HEK293 (cell line): ENCODE measurements around the gene C17orf50.

Experiments used
- BCL11B ChIP-seq: fragments of 450-650 bp; formaldehyde crosslinking; IDR thresholded peaks from 2 replicates; pipeline ENCODE4 v1.5.1; 2016; ENCODE audit warnings: low read depth, missing biosample characterization, missing genetic modification characterization
- ELK4 ChIP-seq: IDR thresholded peaks from 2 replicates; pipeline ENCODE4 v1.6.1; 2011; ENCODE audit warnings: mild to moderate bottlenecking, low read depth, low read length, borderline replicate concordance
- FEZF1 ChIP-seq: fragments of 450-650 bp; formaldehyde crosslinking; IDR thresholded peaks from 2 replicates; pipeline ENCODE4 v1.5.1; 2016; ENCODE audit warnings: missing biosample characterization, missing genetic modification characterization
- KLF7 ChIP-seq: fragments of 450-650 bp; formaldehyde crosslinking; IDR thresholded peaks from 2 replicates; pipeline ENCODE4 v1.5.1; 2016; ENCODE audit warnings: missing biosample characterization, missing genetic modification characterization, borderline replicate concordance
- PATZ1 ChIP-seq: fragments of 450-650 bp; formaldehyde crosslinking; IDR thresholded peaks from 2 replicates; pipeline ENCODE4 v1.5.1; 2016; ENCODE audit warnings: missing biosample characterization, missing genetic modification characterization
- PRDM4 ChIP-seq: fragments of 450-650 bp; formaldehyde crosslinking; IDR thresholded peaks from 2 replicates; pipeline ENCODE4 v1.5.1; 2017; ENCODE audit warnings: missing biosample characterization, missing genetic modification characterization
- SETDB1 ChIP-seq: IDR thresholded peaks from one replicate; pipeline ENCODE4 v1.6.1; 2017; ENCODE audit warnings: mild to moderate bottlenecking, low read length, moderate library complexity, mixed read lengths; ENCODE audit not compliant: insufficient read length
- SP7 ChIP-seq: fragments of 450-650 bp; formaldehyde crosslinking; IDR thresholded peaks from 2 replicates; pipeline ENCODE4 v1.5.1; 2016; ENCODE audit warnings: missing biosample characterization, missing genetic modification characterization
- YY2 ChIP-seq: fragments of 450-650 bp; formaldehyde crosslinking; IDR thresholded peaks from 2 replicates; pipeline ENCODE4 v1.5.1; 2016; ENCODE audit warnings: missing biosample characterization, missing genetic modification characterization
- ZBTB17 ChIP-seq: fragments of 450-650 bp; formaldehyde crosslinking; IDR thresholded peaks from 2 replicates; pipeline ENCODE4 v1.5.1; 2016; ENCODE audit warnings: missing biosample characterization, missing genetic modification characterization
- ZNF155 ChIP-seq: fragments of 450-650 bp; formaldehyde crosslinking; IDR thresholded peaks from 2 replicates; pipeline ENCODE4 v1.5.1; 2016; ENCODE audit warnings: missing biosample characterization, missing genetic modification characterization
- ZNF514 ChIP-seq: fragments of 450-650 bp; formaldehyde crosslinking; IDR thresholded peaks from 2 replicates; pipeline ENCODE4 v1.5.1; 2016; ENCODE audit warnings: missing biosample characterization, missing genetic modification characterization
- ZNF529 ChIP-seq: fragments of 450-650 bp; formaldehyde crosslinking; IDR thresholded peaks from 2 replicates; pipeline ENCODE4 v1.5.1; 2017; ENCODE audit warnings: missing genetic modification characterization, missing biosample characterization; ENCODE audit not compliant: insufficient replicate concordance
- ZNF768 ChIP-seq: fragments of 450-650 bp; formaldehyde crosslinking; IDR thresholded peaks from 2 replicates; pipeline ENCODE4 v1.5.1; 2018; ENCODE audit warnings: missing biosample characterization, mild to moderate bottlenecking, missing genetic modification characterization
- TF ChIP-seq, protein P1 (sequence below): fragments of 450-650 bp; formaldehyde crosslinking; IDR thresholded peaks from 2 replicates; pipeline ENCODE4 v1.5.1; 2016; ENCODE audit warnings: missing biosample characterization, missing genetic modification characterization
- TF ChIP-seq, protein P2 (sequence below): fragments of 450-650 bp; formaldehyde crosslinking; IDR thresholded peaks from 2 replicates; pipeline ENCODE4 v1.5.1; 2016; ENCODE audit warnings: missing biosample characterization, missing genetic modification characterization
- TF ChIP-seq, protein P3 (sequence below): fragments of 450-650 bp; formaldehyde crosslinking; IDR thresholded peaks from 2 replicates; pipeline ENCODE4 v1.5.1; 2016; ENCODE audit warnings: missing biosample characterization, missing genetic modification characterization

The C17orf50 gene

GRCh38 chr17:35729405-35729833 is 31.3 kb upstream of the C17orf50 start (continued):
- TF ChIP-seq ZBTB17 (tag by site-specific recombination) (peak; percentile 40; the same call in 1 of the 2 replicates), KLF7 (no peak), ZNF768 (no peak), ZNF155 (tag by site-specific recombination) (no peak), FEZF1 (peak; percentile 99), PRDM4 (tag by site-specific recombination) (peak; percentile 36; the same call in 1 of the 2 replicates), ELK4 (no peak), PATZ1 (tag by site-specific recombination) (peak; percentile 19; the same call in 1 of the 2 replicates), SETDB1 (no peak), ZNF514 (tag by site-specific recombination) (no peak), BCL11B (tag by site-specific recombination) (0 out of 2 replicates have a peak, but pooled peaks have one; percentile 49), SP7 (tag by site-specific recombination) (peak; percentile 71), YY2 (tag by site-specific recombination) (no peak), ZNF529 (tag by site-specific recombination) (no peak)
- TF ChIP-seq, protein P1, sequence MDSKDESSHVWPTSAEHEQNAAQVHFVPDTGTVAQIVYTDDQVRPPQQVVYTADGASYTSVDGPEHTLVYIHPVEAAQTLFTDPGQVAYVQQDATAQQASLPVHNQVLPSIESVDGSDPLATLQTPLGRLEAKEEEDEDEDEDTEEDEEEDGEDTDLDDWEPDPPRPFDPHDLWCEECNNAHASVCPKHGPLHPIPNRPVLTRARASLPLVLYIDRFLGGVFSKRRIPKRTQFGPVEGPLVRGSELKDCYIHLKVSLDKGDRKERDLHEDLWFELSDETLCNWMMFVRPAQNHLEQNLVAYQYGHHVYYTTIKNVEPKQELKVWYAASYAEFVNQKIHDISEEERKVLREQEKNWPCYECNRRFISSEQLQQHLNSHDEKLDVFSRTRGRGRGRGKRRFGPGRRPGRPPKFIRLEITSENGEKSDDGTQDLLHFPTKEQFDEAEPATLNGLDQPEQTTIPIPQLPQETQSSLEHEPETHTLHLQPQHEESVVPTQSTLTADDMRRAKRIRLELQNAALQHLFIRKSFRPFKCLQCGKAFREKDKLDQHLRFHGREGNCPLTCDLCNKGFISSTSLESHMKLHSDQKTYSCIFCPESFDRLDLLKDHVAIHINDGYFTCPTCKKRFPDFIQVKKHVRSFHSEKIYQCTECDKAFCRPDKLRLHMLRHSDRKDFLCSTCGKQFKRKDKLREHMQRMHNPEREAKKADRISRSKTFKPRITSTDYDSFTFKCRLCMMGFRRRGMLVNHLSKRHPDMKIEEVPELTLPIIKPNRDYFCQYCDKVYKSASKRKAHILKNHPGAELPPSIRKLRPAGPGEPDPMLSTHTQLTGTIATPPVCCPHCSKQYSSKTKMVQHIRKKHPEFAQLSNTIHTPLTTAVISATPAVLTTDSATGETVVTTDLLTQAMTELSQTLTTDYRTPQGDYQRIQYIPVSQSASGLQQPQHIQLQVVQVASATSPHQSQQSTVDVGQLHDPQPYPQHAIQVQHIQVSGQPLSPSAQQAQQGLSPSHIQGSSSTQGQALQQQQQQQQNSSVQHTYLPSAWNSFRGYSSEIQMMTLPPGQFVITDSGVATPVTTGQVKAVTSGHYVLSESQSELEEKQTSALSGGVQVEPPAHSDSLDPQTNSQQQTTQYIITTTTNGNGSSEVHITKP (tag by site-specific recombination): peak; percentile 8; the same call in 1 of the 2 replicates
- TF ChIP-seq, protein P2, sequence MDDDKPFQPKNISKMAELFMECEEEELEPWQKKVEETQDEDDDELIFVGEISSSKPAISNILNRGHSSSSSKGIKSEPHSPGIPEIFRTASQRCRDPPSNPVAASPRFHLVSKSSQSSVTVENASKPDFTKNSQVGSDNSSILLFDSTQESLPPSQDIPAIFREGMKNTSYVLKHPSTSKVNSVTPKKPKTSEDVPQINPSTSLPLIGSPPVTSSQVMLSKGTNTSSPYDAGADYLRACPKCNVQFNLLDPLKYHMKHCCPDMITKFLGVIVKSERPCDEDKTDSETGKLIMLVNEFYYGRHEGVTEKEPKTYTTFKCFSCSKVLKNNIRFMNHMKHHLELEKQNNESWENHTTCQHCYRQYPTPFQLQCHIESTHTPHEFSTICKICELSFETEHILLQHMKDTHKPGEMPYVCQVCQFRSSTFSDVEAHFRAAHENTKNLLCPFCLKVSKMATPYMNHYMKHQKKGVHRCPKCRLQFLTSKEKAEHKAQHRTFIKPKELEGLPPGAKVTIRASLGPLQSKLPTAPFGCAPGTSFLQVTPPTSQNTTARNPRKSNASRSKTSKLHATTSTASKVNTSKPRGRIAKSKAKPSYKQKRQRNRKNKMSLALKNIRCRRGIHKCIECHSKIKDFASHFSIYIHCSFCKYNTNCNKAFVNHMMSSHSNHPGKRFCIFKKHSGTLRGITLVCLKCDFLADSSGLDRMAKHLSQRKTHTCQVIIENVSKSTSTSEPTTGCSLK (tag by site-specific recombination): no peak
- TF ChIP-seq, protein P3, sequence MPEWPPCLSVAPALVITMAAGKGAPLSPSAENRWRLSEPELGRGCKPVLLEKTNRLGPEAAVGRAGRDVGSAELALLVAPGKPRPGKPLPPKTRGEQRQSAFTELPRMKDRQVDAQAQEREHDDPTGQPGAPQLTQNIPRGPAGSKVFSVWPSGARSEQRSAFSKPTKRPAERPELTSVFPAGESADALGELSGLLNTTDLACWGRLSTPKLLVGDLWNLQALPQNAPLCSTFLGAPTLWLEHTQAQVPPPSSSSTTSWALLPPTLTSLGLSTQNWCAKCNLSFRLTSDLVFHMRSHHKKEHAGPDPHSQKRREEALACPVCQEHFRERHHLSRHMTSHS (tag by site-specific recombination): peak; percentile 64; the same call in 1 of the 2 replicates
